BE2C (cell line): ENCODE measurements around the gene SMTNL2.

ENCODE experiments used
- DNase-seq: peaks from one replicate; pipeline ENCODE4 v3.0.0-alpha.2; 2020
- H3K27me3 ChIP-seq: fragments of 250-450 bp; sonication (Bioruptor Pico); 2 replicates; pipeline ENCODE4 v1.5.1; 2020; ENCODE audit warnings: mild to moderate bottlenecking
- H3K36me3 ChIP-seq: fragments of 250-450 bp; sonication (Bioruptor Pico); 2 replicates; pipeline ENCODE4 v1.5.1; 2020; ENCODE audit warnings: mild to moderate bottlenecking
- H3K4me1 ChIP-seq: fragments of 250-450 bp; sonication (Bioruptor Pico); 2 replicates; pipeline ENCODE4 v1.5.1; 2020
- H3K4me3 ChIP-seq: 2 replicates; pipeline ENCODE4 v1.5.1; 2011; ENCODE audit warnings: low read depth, low read length
- H3K9me3 ChIP-seq: fragments of 250-450 bp; sonication (Bioruptor Pico); 2 replicates; pipeline ENCODE4 v1.5.1; 2020
- TF ChIP-seq, protein P1 (sequence below): IDR thresholded peaks from 2 replicates; pipeline ENCODE4 v1.5.1; 2012; ENCODE audit warnings: mild to moderate bottlenecking, low read depth, low read length

SMTNL2 gene

DNA sequence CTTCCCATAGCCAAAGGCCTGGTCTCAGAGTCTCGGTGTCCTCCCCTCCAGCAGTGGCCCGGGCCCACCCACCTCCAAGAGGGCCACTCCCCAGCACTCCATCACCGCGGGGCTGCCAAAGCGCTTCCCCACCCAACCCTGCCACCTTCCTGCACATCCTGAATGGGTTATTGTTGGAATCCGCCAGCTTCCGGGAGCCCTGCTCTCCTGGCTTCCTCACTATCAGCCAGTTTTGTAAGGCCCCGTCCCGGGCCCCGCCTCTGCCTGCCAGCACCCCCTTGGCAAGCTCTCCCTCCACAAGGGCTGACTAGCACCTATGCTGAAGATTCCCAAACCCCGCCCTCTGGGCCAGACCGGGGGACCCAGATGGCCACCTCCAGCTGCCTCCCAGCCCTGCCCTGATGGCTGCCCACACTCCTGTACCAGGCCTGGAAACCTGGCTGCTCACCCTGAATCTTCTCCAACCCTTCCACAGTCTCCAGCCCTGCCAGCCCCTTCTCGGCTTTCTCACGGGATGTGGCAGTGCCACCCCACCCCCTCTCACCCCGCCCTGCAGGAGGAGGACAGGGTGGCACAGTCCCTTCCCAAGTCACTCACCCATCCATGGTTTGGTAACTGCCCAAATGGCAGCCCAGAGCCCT, 43.5 kb upstream of the SMTNL2 start:
- no peak for DNase-seq
- Histone ChIP-seq H3K9me3 (no peaks in the 10 kb centered on the region), H3K27me3 (no peaks in the 10 kb centered on the region), H3K4me1 (no peaks in the 10 kb centered on the region), H3K4me3 (no peak overlapping the region), H3K36me3 (peaks cover 12% of the 10 kb centered on the region)
- TF ChIP-seq, protein P1, sequence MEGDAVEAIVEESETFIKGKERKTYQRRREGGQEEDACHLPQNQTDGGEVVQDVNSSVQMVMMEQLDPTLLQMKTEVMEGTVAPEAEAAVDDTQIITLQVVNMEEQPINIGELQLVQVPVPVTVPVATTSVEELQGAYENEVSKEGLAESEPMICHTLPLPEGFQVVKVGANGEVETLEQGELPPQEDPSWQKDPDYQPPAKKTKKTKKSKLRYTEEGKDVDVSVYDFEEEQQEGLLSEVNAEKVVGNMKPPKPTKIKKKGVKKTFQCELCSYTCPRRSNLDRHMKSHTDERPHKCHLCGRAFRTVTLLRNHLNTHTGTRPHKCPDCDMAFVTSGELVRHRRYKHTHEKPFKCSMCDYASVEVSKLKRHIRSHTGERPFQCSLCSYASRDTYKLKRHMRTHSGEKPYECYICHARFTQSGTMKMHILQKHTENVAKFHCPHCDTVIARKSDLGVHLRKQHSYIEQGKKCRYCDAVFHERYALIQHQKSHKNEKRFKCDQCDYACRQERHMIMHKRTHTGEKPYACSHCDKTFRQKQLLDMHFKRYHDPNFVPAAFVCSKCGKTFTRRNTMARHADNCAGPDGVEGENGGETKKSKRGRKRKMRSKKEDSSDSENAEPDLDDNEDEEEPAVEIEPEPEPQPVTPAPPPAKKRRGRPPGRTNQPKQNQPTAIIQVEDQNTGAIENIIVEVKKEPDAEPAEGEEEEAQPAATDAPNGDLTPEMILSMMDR = no peak

DNA sequence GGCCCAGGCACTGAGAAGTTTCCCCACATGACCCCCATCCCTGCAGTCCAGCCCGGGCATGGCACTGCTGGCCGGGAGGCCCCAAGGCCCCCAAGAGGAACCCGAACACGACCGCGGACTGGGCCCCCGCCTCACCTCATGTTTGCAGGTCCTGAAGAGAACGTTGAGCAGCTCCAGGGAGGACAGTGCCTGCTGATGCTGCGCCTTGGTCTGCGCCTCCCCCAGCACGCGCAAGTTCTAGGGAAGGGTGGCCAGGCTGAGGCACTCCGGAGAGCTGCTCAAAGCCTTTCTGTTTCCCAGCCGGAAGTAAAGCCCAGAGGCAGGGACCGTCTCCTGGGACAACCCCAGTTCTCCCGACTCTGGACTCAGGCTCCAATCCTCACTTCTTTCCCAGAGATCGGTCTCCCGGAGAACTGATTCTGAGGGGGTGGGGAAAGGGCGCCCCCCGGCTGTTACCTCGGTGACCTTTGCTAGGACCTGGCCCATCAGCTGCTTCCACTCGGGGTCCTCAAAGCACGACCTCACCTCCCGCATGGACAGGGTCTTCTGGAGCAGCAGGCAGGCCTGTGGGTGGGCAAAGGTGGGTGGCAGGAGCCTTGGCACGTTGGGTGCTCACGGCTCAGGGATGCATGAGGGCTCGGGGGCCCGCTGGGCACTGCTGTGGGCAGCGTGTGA, 42.9 kb upstream of the SMTNL2 start:
- H3K36me3 ChIP-seq = peaks cover 12% of the 10 kb centered on the region
- H3K4me1 ChIP-seq = no peaks in the 10 kb centered on the region
- H3K27me3 ChIP-seq = no peaks in the 10 kb centered on the region
- H3K9me3 ChIP-seq = no peaks in the 10 kb centered on the region
- no peak overlapping the region for H3K4me3 ChIP-seq
- TF ChIP-seq, protein P1 = no peak
- DNase-seq = no peak

DNA sequence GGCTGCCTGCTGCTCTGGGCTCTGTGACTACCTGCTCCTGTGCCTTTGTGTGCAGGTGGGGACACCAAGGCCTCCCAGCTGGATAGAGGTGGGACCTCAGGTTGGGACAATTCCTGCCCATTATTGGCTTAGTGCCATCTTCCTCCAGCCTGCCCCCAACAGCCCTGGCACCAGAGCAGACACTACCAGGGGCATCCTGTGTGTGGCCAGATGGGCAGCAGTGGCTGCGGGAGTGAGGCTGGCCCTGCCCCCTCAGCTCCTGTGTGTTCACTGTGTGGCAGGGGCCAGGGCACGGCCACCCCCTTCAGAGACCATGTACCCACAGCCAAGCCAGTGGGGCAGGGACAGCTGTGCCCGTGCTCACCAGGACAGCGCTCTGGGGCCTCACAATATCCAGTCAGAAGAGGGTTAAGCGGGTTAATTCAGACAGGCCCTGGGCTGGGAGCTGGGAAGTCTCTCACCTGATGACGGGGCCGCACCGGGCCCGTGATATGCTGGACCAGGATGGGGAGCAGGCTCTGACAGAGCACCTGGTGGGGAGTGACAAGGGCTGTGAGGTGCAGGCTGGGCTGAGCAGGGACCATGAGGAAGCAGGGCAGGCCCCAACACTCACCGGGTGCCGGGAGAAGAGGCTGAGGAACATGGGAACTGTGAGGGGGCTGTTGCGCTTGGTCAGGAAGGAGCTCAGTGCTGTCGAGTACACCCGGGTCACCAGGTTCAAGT, 42.2 kb upstream of the SMTNL2 start:
- TF ChIP-seq, protein P1 = no peak
- no peak overlapping the region for H3K4me3 ChIP-seq
- no peaks in the 10 kb centered on the region for H3K27me3 ChIP-seq
- H3K4me1 ChIP-seq = no peaks in the 10 kb centered on the region
- peaks cover 12% of the 10 kb centered on the region for H3K36me3 ChIP-seq
- no peaks in the 10 kb centered on the region for H3K9me3 ChIP-seq
- DNase-seq = no peak

DNA sequence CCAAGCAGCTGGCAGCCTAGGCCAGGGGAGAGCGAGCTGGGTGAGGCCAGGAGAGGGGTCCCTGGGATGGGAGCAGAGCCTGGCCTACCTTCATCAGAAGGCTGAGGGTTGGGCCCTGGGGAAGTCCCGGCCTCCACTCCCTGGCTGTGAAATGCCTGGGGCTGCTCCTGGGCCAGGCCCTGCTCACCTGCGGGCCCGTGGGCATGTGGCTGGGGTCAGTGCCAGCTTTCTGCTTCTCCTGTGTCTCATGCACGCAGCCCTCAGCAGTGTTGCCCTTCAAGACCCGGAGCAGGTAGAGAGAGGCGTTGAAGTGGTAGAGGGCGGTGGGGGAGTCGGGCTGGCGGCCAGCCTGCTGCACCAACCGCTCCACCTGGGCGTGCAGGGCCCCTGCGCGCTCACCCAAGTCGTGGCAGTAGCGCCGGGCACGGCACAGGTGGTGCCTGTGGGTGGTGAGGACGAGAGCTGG, 41.6 kb upstream of the SMTNL2 start:
- Histone ChIP-seq H3K4me1 (no peaks in the 10 kb centered on the region), H3K36me3 (peaks cover 15% of the 10 kb centered on the region), H3K4me3 (no peak overlapping the region), H3K27me3 (no peaks in the 10 kb centered on the region), H3K9me3 (no peaks in the 10 kb centered on the region)
- TF ChIP-seq, protein P1 = no peak
- DNase-seq = no peak

DNA sequence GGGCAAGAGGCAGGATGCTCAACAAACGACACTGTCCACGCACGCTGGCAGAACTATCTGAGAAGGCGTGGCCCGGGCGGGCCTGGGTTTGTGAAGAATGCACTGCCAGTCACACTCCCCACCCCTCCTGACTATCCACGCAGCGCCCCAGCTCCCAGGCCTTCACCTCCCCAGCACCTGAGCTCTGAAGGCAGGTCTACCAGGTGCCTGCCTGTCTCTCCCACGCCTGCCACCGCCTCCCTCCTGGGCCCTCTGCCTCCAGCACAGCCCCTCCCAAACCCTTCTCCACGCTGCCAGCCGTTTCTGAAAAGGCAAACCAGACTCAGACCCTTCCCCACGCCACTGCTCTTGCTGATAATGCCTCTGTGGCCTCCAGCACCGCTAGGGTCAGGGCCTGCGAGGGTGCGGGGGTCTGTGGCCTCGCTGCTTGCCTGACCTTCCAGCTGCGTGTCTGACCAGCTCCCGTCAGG, 40.7 kb upstream of the SMTNL2 start:
- no peak for DNase-seq
- H3K4me3 ChIP-seq = no peak overlapping the region
- no peaks in the 10 kb centered on the region for H3K9me3 ChIP-seq
- H3K4me1 ChIP-seq = no peaks in the 10 kb centered on the region
- peaks cover 22% of the 10 kb centered on the region for H3K36me3 ChIP-seq
- no peaks in the 10 kb centered on the region for H3K27me3 ChIP-seq
- TF ChIP-seq, protein P1 = no peak
